ENCODE measurements around the gene TSHZ2. TPM values are rescaled to one million over a fixed set of nuclear protein-coding genes. Genes with fewer than 3 reads are reported as not detected.

The TSHZ2 gene
- total and polyA plus RNA-seq, 9 of the 15 experiments (the other 6 are each of a cell fraction or from before 2014, with no cell fraction given) = 0.03 to 0.20 (median 0.05) TPM; not detected in 4

- no peak for TF ChIP-seq FOSL1 (tag; conservative IDR thresholded peaks at IDR 0.05)
- TF ChIP-seq, protein P1, sequence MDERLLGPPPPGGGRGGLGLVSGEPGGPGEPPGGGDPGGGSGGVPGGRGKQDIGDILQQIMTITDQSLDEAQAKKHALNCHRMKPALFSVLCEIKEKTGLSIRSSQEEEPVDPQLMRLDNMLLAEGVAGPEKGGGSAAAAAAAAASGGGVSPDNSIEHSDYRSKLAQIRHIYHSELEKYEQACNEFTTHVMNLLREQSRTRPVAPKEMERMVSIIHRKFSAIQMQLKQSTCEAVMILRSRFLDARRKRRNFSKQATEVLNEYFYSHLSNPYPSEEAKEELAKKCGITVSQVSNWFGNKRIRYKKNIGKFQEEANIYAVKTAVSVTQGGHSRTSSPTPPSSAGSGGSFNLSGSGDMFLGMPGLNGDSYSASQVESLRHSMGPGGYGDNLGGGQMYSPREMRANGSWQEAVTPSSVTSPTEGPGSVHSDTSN (CRISPR knock-in tag; IDR thresholded peaks at IDR 0.05; ENCODE audit: low read depth) = no peak
- TF ChIP-seq, protein P1 (tag; conservative IDR thresholded peaks at IDR 0.05; ENCODE audit: low read depth) = peak; percentile 89
Measured at GRCh38 chr20:52948491-52948890, 23.7 kb upstream of the TSHZ2 start (continued).

- WGBS (ENCODE audit: insufficient coverage, low coverage, missing lambda C conversion rate) = 0% methylated on average over 1 of the region's 1 CpG
- no peak for DNase-seq (ENCODE audit: extremely low read depth in 1 of 4, low spot score in 3 of 4)
- Histone ChIP-seq H3K27me3 (ENCODE audit: control insufficient read depth in 2 of 2, insufficient read depth in 2 of 2, low read length in 2 of 2) (no peaks in the 10 kb centered on the region), H3K9me3 (replicated peaks; ENCODE audit: control insufficient read depth, insufficient read depth, low read depth, low read length) (no peaks in the 10 kb centered on the region), H3K79me2 (ENCODE audit: control insufficient read depth, insufficient read depth, low read length) (no peaks in the 10 kb centered on the region), H3K27ac (ENCODE audit: extremely low read depth, low read depth, low read length) (no peak overlapping the region), H3K9ac (ENCODE audit: insufficient read depth in 1 of 2, low read depth in 2 of 2, low read length in 2 of 2) (no peak overlapping the region), H4K20me1 (replicated peaks; ENCODE audit: control insufficient read depth, insufficient read depth, low read length) (no peaks in the 10 kb centered on the region), H3K4me1 (replicated peaks in 1 of 2; ENCODE audit: control insufficient read depth in 2 of 2, insufficient read depth in 2 of 2, low read length in 2 of 2) (no peaks in the 10 kb centered on the region), H3K36me3 (ENCODE audit: control insufficient read depth, insufficient read depth, low read length) (no peaks in the 10 kb centered on the region), H3K9me1 (ENCODE audit: control insufficient read depth, insufficient read depth, low read length) (no peaks in the 10 kb centered on the region), H3K4me2 (ENCODE audit: insufficient read depth, low read length) (no peak overlapping the region), H3K4me3 (no peak overlapping the region), H2AFZ (ENCODE audit: low read depth, low read length) (no peak overlapping the region)
- ChIA-PET CTCF (ENCODE audit: low intra/inter-chr PET ratio) (no interaction called here), POLR2A (no interaction called here)
- no peak for ATAC-seq
- no peak for TF ChIP-seq RHOXF2B (CRISPR knock-in tag; conservative IDR thresholded peaks at IDR 0.05)
- BruUV-seq (replicated peaks) = no TSS peak
- in situ Hi-C loops (cut with MboI) = no loop called here
- intact Hi-C loops (cut with micrococcal nuclease) = no loop called here
- no peak for FAIRE-seq
Measured at GRCh38 chr20:52953020-52953419, 19.1 kb upstream of the TSHZ2 start.
